Measurements from ENCODE around the gene FBXO21. TPM values are rescaled to one million over a fixed set of nuclear protein-coding genes. Genes with fewer than 3 reads are reported as not detected.

FBXO21 gene
- total and polyA plus RNA-seq, 2 of the 13 experiments (the other 11 are each of a cell fraction or from before 2014, with no cell fraction given) = 15.6 to 32.5 TPM

DNA sequence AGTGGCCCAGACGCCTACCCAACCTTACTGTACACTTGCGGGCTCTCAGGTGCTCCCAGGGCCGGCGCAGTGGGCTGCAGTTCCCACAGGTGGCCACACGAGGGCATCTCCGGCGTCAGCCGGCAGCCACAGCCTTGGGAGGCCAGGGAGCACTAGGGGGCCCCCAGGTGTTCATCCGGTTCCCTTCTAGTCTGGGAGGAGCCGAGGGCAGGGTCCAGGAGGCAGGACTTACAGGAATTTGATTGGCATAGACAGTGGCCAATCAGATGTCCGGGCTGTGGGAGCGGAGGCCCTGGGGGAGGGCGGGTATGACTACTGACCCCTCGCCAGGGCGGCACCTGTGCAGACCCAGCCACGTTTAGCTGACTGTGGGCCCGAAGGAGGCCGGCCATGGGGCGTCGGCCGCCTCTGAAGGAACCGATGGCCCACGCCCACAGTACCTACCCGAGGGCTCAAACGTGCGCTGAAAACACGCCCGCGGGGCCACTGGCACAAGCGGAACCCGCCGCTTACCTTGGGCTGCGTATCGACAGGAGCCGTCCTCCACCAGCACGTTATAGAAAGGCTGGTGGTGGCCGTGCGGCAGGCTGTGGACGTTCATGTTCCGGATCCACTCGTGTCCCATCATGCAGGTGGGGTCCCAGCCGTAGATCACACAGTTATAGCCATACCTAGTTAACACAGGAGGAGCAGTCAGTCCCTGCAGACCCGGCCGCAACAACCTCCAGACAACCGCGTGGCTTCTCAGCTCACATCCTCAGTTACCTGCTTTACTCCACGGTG, 34.8 kb downstream of the FBXO21 start (continued):
- TF ChIP-seq ZNF484 (CRISPR knock-in tag; IDR thresholded peaks at IDR 0.05; ENCODE audit: borderline replicate concordance, low read depth) (no peak), PITX1 (CRISPR knock-in tag; IDR thresholded peaks at IDR 0.05) (0 out of 2 replicates have a peak, but pooled peaks have one; percentile 16), ZFP1 (CRISPR knock-in tag; IDR thresholded peaks at IDR 0.05) (peak; percentile 48; the same call in 1 of the 2 replicates), PHF21A (CRISPR knock-in tag; IDR thresholded peaks at IDR 0.05) (peak; percentile 76), REL (CRISPR knock-in tag; conservative IDR thresholded peaks at IDR 0.05) (no peak), ZFAT (CRISPR knock-in tag; conservative IDR thresholded peaks at IDR 0.05) (no peak), DR1 (CRISPR knock-in tag; IDR thresholded peaks at IDR 0.05) (no peak), KLF9 (CRISPR knock-in tag; IDR thresholded peaks at IDR 0.05; ENCODE audit: low read depth) (no peak), HNF4G (IDR thresholded peaks at IDR 0.05; ENCODE audit: borderline replicate concordance, low read depth, low read length) (peak; percentile 41; the same call in 1 of the 2 replicates), HNF4G (CRISPR knock-in tag; IDR thresholded peaks at IDR 0.05; ENCODE audit: borderline replicate concordance, low read depth) (peak; percentile 44; the same call in 1 of the 2 replicates), ZSCAN12 (CRISPR knock-in tag; IDR thresholded peaks at IDR 0.05) (no peak), TBX2 (CRISPR knock-in tag; IDR thresholded peaks at IDR 0.05; ENCODE audit: borderline replicate concordance) (peak; percentile 68; the same call in 1 of the 2 replicates)
- TF ChIP-seq, protein P1, sequence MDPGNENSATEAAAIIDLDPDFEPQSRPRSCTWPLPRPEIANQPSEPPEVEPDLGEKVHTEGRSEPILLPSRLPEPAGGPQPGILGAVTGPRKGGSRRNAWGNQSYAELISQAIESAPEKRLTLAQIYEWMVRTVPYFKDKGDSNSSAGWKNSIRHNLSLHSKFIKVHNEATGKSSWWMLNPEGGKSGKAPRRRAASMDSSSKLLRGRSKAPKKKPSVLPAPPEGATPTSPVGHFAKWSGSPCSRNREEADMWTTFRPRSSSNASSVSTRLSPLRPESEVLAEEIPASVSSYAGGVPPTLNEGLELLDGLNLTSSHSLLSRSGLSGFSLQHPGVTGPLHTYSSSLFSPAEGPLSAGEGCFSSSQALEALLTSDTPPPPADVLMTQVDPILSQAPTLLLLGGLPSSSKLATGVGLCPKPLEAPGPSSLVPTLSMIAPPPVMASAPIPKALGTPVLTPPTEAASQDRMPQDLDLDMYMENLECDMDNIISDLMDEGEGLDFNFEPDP (CRISPR knock-in tag; conservative IDR thresholded peaks at IDR 0.05) = no peak
- TF ChIP-seq, protein P2, sequence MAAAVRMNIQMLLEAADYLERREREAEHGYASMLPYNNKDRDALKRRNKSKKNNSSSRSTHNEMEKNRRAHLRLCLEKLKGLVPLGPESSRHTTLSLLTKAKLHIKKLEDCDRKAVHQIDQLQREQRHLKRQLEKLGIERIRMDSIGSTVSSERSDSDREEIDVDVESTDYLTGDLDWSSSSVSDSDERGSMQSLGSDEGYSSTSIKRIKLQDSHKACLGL (CRISPR knock-in tag; IDR thresholded peaks at IDR 0.05) = no peak
- TF ChIP-seq, protein P3, sequence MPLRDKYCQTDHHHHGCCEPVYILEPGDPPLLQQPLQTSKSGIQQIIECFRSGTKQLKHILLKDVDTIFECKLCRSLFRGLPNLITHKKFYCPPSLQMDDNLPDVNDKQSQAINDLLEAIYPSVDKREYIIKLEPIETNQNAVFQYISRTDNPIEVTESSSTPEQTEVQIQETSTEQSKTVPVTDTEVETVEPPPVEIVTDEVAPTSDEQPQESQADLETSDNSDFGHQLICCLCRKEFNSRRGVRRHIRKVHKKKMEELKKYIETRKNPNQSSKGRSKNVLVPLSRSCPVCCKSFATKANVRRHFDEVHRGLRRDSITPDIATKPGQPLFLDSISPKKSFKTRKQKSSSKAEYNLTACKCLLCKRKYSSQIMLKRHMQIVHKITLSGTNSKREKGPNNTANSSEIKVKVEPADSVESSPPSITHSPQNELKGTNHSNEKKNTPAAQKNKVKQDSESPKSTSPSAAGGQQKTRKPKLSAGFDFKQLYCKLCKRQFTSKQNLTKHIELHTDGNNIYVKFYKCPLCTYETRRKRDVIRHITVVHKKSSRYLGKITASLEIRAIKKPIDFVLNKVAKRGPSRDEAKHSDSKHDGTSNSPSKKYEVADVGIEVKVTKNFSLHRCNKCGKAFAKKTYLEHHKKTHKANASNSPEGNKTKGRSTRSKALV (CRISPR knock-in tag; IDR thresholded peaks at IDR 0.05) = no peak
- TF ChIP-seq, protein P4, sequence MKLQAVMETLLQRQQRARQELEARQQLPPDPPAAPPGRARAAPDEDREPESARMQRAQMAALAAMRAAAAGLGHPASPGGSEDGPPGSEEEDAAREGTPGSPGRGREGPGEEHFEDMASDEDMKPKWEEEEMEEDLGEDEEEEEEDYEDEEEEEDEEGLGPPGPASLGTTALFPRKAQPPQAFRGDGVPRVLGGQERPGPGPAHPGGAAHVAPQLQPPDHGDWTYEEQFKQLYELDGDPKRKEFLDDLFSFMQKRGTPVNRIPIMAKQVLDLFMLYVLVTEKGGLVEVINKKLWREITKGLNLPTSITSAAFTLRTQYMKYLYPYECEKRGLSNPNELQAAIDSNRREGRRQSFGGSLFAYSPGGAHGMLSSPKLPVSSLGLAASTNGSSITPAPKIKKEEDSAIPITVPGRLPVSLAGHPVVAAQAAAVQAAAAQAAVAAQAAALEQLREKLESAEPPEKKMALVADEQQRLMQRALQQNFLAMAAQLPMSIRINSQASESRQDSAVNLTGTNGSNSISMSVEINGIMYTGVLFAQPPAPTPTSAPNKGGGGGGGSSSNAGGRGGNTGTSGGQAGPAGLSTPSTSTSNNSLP (IDR thresholded peaks at IDR 0.05; ENCODE audit: low read depth, low read length) = 0 out of 2 replicates have a peak, but pooled peaks have one; percentile 9
- TF ChIP-seq, protein P5, sequence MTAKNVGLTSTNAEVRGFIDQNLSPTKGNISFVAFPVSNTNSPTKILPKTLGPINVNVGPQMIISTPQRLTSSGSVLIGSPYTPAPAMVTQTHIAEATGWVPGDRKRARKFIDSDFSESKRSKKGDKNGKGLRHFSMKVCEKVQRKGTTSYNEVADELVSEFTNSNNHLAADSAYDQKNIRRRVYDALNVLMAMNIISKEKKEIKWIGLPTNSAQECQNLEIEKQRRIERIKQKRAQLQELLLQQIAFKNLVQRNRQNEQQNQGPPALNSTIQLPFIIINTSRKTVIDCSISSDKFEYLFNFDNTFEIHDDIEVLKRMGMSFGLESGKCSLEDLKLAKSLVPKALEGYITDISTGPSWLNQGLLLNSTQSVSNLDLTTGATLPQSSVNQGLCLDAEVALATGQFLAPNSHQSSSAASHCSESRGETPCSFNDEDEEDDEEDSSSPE (CRISPR knock-in tag; IDR thresholded peaks at IDR 0.05) = no peak
- TF ChIP-seq, protein P6, sequence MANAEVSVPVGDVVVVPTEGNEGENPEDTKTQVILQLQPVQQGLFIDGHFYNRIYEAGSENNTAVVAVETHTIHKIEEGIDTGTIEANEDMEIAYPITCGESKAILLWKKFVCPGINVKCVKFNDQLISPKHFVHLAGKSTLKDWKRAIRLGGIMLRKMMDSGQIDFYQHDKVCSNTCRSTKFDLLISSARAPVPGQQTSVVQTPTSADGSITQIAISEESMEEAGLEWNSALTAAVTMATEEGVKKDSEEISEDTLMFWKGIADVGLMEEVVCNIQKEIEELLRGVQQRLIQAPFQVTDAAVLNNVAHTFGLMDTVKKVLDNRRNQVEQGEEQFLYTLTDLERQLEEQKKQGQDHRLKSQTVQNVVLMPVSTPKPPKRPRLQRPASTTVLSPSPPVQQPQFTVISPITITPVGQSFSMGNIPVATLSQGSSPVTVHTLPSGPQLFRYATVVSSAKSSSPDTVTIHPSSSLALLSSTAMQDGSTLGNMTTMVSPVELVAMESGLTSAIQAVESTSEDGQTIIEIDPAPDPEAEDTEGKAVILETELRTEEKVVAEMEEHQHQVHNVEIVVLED (CRISPR knock-in tag; IDR thresholded peaks at IDR 0.05; ENCODE audit: borderline replicate concordance) = no peak
- TF ChIP-seq, protein P7, sequence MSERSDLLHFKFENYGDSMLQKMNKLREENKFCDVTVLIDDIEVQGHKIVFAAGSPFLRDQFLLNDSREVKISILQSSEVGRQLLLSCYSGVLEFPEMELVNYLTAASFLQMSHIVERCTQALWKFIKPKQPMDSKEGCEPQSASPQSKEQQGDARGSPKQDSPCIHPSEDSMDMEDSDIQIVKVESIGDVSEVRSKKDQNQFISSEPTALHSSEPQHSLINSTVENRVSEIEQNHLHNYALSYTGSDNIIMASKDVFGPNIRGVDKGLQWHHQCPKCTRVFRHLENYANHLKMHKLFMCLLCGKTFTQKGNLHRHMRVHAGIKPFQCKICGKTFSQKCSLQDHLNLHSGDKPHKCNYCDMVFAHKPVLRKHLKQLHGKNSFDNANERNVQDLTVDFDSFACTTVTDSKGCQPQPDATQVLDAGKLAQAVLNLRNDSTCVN (CRISPR knock-in tag; IDR thresholded peaks at IDR 0.05; ENCODE audit: borderline replicate concordance) = no peak

Measured in HepG2 (cell line).